ENCODE data around the gene CRIP1.

Gene CRIP1

GRCh38 chr14:105460116-105460515 is 26.6 kb upstream of the CRIP1 start:
- Histone ChIP-seq H3K4me2 (ENCODE audit: low read length) (no peak overlapping the region), H3K9ac (no peak overlapping the region), H3K4me1 (no peaks in the 10 kb centered on the region), H3K9me3 (ENCODE audit: control insufficient read depth, low read length) (no peaks in the 10 kb centered on the region), H3K4me3 (ENCODE audit: low read depth, low read length) (no peak overlapping the region), H3K27me3 (ENCODE audit: control insufficient read depth, insufficient read depth, low read length) (no peaks in the 10 kb centered on the region), H3K36me3 (ENCODE audit: control insufficient read depth, insufficient read depth, low read length) (no peaks in the 10 kb centered on the region), H2AFZ (no peak overlapping the region), H3K79me2 (no peaks in the 10 kb centered on the region), H3K27ac (no peak overlapping the region)
- no peak for TF ChIP-seq CTCF (IDR thresholded peaks at IDR 0.05)

GRCh38 chr14:105460616-105461015 is 26.1 kb upstream of the CRIP1 start:
- no peak for TF ChIP-seq CTCF (IDR thresholded peaks at IDR 0.05)
- Histone ChIP-seq H3K4me1 (no peaks in the 10 kb centered on the region), H3K4me2 (ENCODE audit: low read length) (no peak overlapping the region), H3K79me2 (no peaks in the 10 kb centered on the region), H2AFZ (no peak overlapping the region), H3K27me3 (ENCODE audit: control insufficient read depth, insufficient read depth, low read length) (no peaks in the 10 kb centered on the region), H3K9me3 (ENCODE audit: control insufficient read depth, low read length) (no peaks in the 10 kb centered on the region), H3K27ac (no peak overlapping the region), H3K4me3 (ENCODE audit: low read depth, low read length) (no peak overlapping the region), H3K36me3 (ENCODE audit: control insufficient read depth, insufficient read depth, low read length) (no peaks in the 10 kb centered on the region), H3K9ac (no peak overlapping the region)

GRCh38 chr14:105461903-105462302 is 24.8 kb upstream of the CRIP1 start:
- Histone ChIP-seq H3K27me3 (ENCODE audit: control insufficient read depth, insufficient read depth, low read length) (no peaks in the 10 kb centered on the region), H3K9ac (no peak overlapping the region), H3K4me2 (ENCODE audit: low read length) (no peak overlapping the region), H3K36me3 (ENCODE audit: control insufficient read depth, insufficient read depth, low read length) (no peaks in the 10 kb centered on the region), H3K4me1 (no peaks in the 10 kb centered on the region), H3K27ac (no peak overlapping the region), H3K4me3 (ENCODE audit: low read depth, low read length) (no peak overlapping the region), H3K79me2 (no peaks in the 10 kb centered on the region), H2AFZ (no peak overlapping the region), H3K9me3 (ENCODE audit: control insufficient read depth, low read length) (no peaks in the 10 kb centered on the region)
- TF ChIP-seq CTCF (IDR thresholded peaks at IDR 0.05), result no peak

GRCh38 chr14:105464501-105464900 is 22.2 kb upstream of the CRIP1 start:
- no peak for TF ChIP-seq CTCF (IDR thresholded peaks at IDR 0.05)
- Histone ChIP-seq H3K27me3 (ENCODE audit: control insufficient read depth, insufficient read depth, low read length) (no peaks in the 10 kb centered on the region), H3K4me1 (no peaks in the 10 kb centered on the region), H3K4me2 (ENCODE audit: low read length) (no peak overlapping the region), H2AFZ (no peak overlapping the region), H3K9me3 (ENCODE audit: control insufficient read depth, low read length) (no peaks in the 10 kb centered on the region), H3K36me3 (ENCODE audit: control insufficient read depth, insufficient read depth, low read length) (no peaks in the 10 kb centered on the region), H3K27ac (no peak overlapping the region), H3K4me3 (ENCODE audit: low read depth, low read length) (no peak overlapping the region), H3K79me2 (no peaks in the 10 kb centered on the region), H3K9ac (no peak overlapping the region)

- TF ChIP-seq CTCF (IDR thresholded peaks at IDR 0.05), result no peak
- H3K36me3 ChIP-seq (ENCODE audit: control insufficient read depth, insufficient read depth, low read length), result no peaks in the 10 kb centered on the region
Measured at GRCh38 chr14:105465209-105466031, 21.3 kb upstream of the CRIP1 start.

More at GRCh38 chr14:105465209-105466031, 21.3 kb upstream of the CRIP1 start:
- Histone ChIP-seq H3K4me2 (ENCODE audit: low read length) (no peak overlapping the region), H3K79me2 (no peaks in the 10 kb centered on the region), H3K27me3 (ENCODE audit: control insufficient read depth, insufficient read depth, low read length) (no peaks in the 10 kb centered on the region), H3K9me3 (ENCODE audit: control insufficient read depth, low read length) (no peaks in the 10 kb centered on the region), H3K9ac (no peak overlapping the region), H2AFZ (no peak overlapping the region), H3K4me3 (ENCODE audit: low read depth, low read length) (no peak overlapping the region), H3K27ac (no peak overlapping the region), H3K4me1 (no peaks in the 10 kb centered on the region)
